ENCODE data around the gene TBC1D3B.
"Not testable (repeated sequence)": the region's sequence is repeated elsewhere in the genome, so short reads cannot be mapped to it uniquely, and the experiment has no call there.

TBC1D3B gene

DNA sequence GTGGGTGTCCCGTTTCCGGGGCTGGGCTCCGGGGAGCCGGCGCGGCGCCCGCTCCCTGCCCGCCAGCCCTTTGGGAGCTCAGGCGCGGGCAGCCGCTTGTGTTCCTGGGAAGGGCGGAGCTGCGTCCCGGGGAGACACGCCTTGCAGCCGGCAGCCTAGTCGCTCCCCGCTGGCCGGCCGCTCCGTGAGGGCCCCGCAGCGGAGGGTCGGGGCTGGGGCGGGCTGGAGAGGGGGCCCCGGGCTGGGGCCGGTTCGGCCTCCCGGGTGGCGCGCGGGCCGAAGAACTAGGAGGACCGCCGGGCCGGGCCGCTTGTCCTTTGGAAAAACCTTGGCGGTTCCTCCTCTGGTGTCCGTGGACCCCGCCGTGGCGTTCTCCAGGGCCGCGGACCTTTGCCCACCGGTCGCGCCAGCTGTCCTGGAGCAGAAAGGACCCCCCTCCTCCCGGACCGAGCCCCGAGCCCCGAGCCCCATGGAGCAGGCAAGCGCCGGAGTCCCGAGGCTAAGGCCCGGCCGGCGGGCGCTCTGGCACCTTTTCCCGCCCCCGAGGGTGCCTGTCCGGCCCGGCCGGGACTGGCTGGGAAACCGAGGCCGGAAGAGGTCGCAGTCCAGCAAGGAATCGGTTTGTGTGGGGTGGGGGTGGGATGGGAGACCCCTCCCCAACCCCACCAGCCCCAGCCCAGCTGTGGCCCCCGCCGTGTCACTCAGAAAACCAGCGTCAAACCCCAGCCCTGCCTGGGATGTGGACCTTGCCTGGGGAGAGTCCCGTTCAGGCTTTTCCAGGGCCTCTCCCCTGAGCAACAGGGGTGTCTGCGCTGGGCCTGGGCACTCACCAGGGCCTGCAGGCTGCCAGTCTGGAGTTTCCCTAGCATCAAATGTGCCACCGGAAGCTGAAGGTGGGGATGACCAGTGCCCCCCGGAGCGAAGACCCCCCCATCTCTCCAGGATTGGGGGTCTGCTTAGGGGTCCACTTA lies 6.8 kb upstream of the TBC1D3B start:
- intact Hi-C loops (cut with DNase I): no loop called here
- DNase-seq: peak in 7 of 10 donors; percentile 24 to 95 (median 50)

DNA sequence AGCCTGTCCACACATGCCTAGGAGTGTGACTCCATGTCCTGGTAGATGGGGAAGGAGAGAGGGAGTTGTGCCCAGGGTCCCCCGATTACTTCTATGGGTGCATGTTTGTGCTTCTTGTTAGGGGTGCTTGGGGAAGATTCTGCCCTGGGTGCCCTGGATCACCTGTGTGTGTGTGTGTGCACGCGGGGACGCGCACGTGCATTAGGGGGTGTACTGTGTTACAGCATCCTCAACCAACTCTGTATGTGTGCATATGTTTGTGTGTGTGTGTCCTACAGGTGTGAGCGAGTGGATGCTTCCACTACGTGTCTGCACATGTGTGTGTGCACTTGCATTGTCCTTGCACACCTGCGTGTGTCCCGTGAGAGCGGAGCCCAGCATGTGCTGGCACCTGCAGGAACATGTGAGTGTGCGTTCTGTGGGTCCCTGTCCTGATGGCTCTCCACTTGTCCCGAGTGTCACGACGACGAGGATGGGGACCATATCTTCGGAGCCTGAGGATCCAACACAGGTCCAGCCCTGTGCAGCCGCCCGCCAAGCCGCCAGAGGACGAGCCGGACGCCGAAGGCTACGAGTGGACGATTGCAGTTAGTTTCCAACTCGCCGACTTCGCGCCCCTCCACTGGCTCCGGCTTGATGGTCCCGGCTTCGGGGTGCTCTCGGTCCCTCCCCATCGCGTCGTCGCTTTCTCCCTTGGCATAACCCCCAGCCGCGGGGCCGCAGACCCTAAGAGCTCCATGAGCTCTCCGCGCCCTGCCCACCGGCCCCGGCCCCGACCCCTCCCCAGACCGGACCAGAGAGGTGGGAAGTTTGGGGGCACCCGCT lies 6.0 kb upstream of the TBC1D3B start:
- DNase-seq: peak in 3 of 10 donors; percentile 76 to 88 (median 86)
- intact Hi-C loops (cut with DNase I): no loop called here

DNA sequence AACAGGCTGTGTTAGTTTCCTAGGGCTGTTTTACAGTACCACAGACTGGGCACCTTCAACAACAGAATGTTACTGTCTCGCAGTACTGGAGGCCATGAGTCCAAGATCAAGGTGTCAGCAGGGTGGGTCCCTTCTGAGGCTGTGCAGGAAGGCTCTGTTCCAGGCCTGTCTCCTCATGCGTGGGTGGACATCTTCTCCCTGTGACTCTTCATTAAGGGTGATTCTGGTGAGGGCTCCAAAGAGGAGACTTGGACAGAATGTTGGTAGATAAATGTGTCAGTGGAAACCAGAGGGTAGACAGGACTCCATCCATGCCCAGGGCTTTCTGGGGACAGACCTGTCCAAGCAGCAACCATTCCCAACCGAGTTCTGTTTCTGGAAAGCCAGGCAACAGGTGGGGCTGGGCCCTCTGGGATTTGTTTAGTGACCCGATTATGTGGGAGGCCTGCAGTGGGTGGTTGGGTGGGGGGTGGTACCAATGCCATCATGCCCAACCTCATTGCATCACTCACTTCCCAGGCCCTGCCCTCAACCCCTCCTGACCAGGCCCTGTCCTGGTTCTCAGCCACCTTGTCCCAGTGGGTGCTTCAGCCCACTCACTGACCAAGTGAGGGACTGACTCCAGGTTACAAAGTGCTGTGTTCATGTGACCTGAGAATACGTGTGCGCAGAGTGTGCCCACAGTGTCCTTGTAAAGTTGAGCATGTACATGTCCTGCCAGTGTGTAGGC lies 5.2 kb upstream of the TBC1D3B start:
- DNase-seq; intact Hi-C loops (cut with DNase I): not testable (repeated sequence)

DNA sequence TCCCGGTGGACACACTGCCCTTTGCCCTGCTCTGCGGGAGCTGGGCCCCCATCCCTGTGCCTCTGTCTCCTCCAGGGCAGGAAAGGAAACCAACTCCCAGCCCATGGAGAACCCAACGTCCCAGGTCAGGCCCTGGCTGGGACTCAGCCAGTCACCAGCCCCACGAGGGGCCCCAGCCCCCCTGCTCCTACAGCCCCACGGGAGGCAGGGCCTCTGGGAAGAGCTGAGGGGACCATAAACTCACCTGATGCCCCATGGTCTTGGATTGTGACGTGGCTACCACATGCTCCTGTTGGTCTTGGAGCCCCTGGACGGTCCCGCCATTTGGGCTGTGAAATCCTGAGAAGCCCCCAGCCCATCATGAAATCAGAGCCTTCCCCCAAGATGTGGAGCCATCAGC lies 7.6 kb downstream of the TBC1D3B start:
- intact Hi-C loops (cut with DNase I); DNase-seq: not testable (repeated sequence)

DNA sequence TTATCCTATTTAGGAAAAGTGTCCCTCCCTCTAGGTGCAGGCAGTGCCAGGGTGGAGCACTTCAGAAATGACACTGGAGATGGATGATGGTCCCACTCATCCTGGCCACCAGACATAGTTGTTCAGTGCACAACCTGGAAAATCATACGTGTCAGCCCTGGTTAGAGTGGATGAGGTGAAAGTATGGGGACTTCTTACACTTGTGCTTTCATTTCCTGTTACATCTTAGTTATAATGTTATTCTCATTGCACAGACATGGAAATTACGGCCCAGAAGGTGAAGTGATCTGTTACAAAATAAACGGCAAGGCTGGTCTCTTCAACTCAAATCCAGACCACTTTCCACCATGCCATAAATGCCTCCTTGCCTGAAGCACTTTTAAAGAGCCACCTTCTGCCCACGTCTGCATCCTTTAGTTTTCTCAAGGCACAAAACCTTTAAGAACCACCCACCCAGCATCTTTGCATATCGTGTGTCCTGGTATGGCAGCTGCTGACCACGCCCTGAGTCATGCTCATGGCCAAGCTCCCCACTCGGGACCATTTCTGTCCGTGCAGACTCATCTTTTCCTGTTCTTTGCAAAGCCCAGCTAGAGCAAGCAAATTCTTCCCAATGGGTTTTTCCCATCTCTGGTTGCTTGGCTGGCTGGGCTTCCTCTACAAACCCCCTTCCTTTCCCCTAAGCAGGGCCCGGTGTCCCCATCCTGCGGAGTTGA lies 22.4 kb downstream of the TBC1D3B start:
- intact Hi-C loops (cut with DNase I): no loop called here
- DNase-seq: peak in 1 of 10 donors; percentile 64

DNA sequence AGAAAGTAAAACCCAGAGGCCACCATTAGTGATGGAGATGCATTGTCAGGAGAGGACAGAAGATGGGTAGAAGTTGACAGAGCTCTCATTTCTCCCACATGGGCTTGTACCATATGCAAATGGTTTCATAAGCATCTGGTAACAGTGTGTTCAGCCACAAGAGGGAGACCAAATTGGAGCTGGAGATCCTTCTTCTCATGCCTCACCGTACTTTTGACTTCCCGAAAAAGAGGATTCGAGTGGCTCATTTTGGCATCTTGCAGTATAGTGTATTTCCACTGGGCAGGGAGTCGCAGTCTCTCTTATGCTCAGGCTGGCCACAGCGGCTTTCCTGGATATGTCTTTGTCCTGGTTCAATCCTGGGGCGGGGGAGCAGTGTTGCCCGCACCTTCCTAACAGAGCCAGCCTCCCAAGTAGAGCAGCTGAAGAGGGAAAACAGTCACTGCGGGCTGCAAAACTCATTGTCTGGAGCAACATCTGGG lies 23.8 kb downstream of the TBC1D3B start:
- DNase-seq: no peak
- intact Hi-C loops (cut with DNase I): no loop called here

- DNase-seq: no peak
- intact Hi-C loops (cut with DNase I): no loop called here
These were observed 24.4 kb downstream of the TBC1D3B start for GRCh38 chr17:36151891-36152638.

DNA sequence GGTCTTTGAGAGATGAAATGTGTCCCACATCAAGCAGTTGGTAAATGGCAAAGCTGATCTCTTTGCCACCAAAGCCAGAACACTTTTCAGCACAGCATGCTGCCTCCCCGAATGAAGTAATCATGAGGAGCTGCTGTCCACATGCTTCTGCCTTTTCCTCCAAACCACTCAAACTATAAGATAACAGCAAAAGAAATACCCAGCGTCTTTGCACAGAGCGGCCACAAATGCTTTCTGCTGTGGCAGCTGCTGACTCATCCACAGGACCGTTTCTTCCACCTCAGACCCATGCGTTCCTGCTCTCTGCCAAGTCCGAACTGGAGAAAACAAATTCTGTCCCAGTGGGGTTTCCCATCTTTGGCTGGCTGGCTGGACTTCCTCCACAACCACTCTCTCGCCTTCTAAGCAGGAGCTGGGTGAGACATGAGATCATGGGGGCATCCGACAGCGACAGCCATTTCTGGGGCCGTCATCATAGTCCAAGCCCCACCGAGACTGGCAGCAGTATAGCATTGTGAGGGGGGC lies 27.1 kb downstream of the TBC1D3B start:
- intact Hi-C loops (cut with DNase I): loop anchor here (2.0 kb wide), 1 partner anchor 181 kb away; no protein-coding TSS in a partner anchor
- DNase-seq: peak in 4 of 10 donors; percentile 16 to 86 (median 62)

DNA sequence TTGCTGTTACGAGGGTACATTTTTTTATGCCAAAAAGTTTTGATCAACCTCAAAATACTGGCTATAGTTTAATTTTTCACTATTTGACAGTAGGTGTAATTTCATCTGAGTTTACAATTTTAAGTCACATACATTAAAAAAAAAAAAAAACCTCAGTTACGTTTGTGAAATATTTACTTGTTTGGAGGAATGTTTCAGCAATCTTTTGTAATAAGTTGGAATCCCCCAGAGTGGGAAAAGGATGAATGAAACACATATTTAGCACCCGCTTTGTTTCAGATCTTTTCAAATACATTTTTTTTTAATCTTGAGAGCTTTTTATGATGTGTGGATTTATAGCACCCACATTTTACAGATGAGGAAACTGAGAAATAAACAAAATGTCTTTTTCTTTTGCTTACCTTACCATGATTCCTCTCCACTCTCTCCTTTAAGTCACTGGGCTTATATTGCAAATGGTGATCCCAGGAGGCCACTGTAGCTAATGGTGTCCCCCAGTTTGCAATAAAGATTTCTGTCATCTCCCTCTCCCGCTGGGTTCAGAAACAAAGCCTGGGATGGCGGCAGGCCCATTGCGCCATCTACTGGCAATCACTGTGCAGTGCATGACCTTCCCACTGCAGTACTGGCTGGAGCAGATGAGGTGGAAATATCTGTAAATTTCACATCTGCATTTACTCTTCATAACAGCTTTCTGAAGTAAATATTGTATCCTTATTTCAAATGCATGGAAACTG lies 27.7 kb downstream of the TBC1D3B start:
- peak; percentile 49 to 93 (median 67) for DNase-seq
- intact Hi-C loops (cut with DNase I): loop anchor here (2.0 kb wide), 1 partner anchor 180 kb away; no protein-coding TSS in a partner anchor

GRCh38 chr17:36147601-36148000 lies 28.8 kb downstream of the TBC1D3B start:
- intact Hi-C loops (cut with DNase I): no loop called here
- no peak for DNase-seq

- intact Hi-C loops (cut with DNase I): no loop called here
- no peak for DNase-seq
These were observed 31.3 kb downstream of the TBC1D3B start for GRCh38 chr17:36144981-36145729.

DNA sequence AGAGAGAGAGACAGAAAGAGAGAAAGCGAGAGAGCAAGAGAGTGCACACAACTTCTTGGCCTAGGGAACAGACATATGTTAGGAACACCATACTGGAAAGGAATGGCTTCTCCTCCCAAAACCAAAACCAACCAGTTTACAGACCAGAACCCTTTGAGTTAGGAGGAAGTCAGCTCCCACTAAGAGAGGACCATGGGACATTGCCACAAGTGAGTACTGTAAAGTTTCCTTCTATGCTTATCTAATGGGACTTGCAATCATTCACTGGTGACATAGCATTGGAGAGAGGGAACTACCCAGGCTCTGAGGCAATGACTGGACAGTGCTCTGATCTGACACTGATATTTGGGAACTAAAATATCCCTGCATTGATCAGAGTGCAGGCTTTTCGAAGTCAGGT lies 32.4 kb downstream of the TBC1D3B start:
- intact Hi-C loops (cut with DNase I): no loop called here
- no peak for DNase-seq

GRCh38 chr17:36142806-36143205 lies 33.6 kb downstream of the TBC1D3B start:
- no peak for DNase-seq
- intact Hi-C loops (cut with DNase I): no loop called here

DNA sequence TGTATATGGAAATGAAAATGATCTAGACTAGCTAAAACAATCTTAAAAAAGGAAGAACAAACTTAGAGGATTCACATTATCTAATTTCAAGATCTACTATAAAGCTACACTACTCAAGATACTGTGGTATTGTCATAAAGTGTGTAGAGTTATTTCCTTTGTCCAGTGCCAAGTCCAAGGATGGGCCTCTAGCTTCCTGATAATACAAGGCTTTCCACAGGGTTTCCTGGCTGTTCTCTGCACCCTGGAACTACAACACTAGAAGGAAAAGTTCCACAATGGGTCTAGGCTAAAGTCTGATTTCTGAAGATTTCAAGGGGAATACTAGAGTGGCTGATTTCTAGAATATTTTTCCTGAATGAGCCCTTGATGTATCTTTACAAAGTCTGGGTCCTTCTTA lies 34.2 kb downstream of the TBC1D3B start:
- DNase-seq: no peak
- intact Hi-C loops (cut with DNase I): no loop called here

DNA sequence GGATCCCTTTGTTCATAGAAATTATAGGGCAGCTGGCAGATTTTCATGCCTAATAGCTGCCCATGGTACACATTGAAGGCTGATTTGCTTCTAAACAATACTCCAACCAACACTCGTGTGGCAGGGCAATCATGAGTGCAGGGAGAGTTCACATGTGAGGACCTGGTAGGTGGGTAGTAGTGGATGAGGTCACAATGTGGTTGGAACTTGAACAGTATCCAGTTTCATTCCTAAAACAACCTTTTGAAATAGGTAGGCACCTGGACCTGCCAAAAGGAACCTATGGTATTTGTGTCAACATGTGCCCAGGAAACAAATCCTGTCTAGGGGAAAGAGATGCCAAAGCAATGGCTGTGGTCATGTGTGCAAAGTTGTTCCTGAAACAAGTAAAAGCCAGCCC lies 40.0 kb downstream of the TBC1D3B start:
- DNase-seq: no peak

DNA sequence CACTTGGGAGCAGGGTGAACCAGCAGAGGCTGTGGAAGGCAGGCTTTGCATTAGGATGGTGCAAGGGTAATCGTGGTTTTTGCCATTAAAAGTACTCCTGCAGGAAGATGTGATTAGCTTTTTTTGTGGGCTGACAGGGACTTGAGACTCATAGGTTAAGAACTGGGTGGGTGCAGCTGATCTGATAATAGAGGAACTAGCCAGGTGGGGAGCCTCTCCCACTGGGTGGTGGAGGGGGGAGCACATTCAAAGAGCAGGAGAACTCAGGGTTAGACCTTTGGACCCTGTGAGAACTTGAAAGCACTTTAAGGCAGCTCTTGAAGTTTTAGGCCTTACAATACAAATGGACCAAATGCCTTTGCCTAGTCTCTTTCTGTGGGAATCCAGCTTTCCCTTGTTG lies 40.4 kb downstream of the TBC1D3B start:
- intact Hi-C loops (cut with DNase I): no loop called here
- DNase-seq: no peak

More for the DNA sequence above, 40.0 kb downstream of the TBC1D3B start:
- intact Hi-C loops (cut with DNase I): no loop called here

- intact Hi-C loops (cut with DNase I): no loop called here
- DNase-seq: no peak
These were observed 41.0 kb downstream of the TBC1D3B start for GRCh38 chr17:36135465-36135864.
